Naive thymus-derived CD8-positive, alpha-beta T cell (primary cell): ENCODE results near the gene DIP2C. TPM values are rescaled to one million over a fixed set of nuclear protein-coding genes. Genes with fewer than 3 reads are reported as not detected.
A peak's percentile ranks its signal among the peaks of the same experiment; 100 is the strongest.
"Not testable (repeated sequence)": the region's sequence is repeated elsewhere in the genome, so short reads cannot be mapped to it uniquely, and the experiment has no call there.

Source experiments
- ATAC-seq, 2 donors: fragments of 150-1000 bp; cut with Tn5 transposase in 1 of 2; sonication (Bioruptor Pico), chemical (Tn5 transposase) in 1 of 2; 1 replicate in 1 of 2; 2 replicates in 1 of 2; pipeline ENCODE4 v1.10.0; 2021; ENCODE audit warnings: mild to moderate bottlenecking in 2 of 2, moderate library complexity in 2 of 2
- POLR2A ChIA-PET: fragments of 350-600 bp; sonication (Branson Sonifier 250); formaldehyde crosslinking; loops from one replicate; lab custom pipeline; 2021; ENCODE audit warnings: antibody characterized with exemption; lab: Charles Lee
- DNase-seq, 10 donors: peaks; one replicate each; pipeline versions ENCODE4 v3.0.0 to v3.0.0-alpha.2; 2020 to 2022
- H3K27ac Mint-ChIP-seq, 10 donors: one replicate each; pipeline ENCODE4 v1.8.0; 2020 to 2022; ENCODE audit warnings: mild to moderate bottlenecking in 10 of 10, mixed read lengths in 10 of 10, moderate library complexity in 4 of 10, inconsistent platforms in 1 of 10
- H3K27me3 Mint-ChIP-seq, 5 donors: one replicate each; pipeline ENCODE4 v1.8.0; 2021 to 2022; ENCODE audit warnings: mixed read lengths in 5 of 5
- H3K36me3 Mint-ChIP-seq, 3 donors: one replicate each; pipeline ENCODE4 v1.8.0; 2020 to 2022; ENCODE audit warnings: mixed read lengths in 3 of 3, mild to moderate bottlenecking in 2 of 3, inconsistent platforms in 1 of 3
- H3K4me1 Mint-ChIP-seq, 4 donors: one replicate each; pipeline ENCODE4 v1.8.0; 2021 to 2022; ENCODE audit warnings: mixed read lengths in 4 of 4
- H3K4me3 Mint-ChIP-seq, 10 donors: one replicate each; pipeline ENCODE4 v1.8.0; 2020 to 2022; ENCODE audit warnings: mild to moderate bottlenecking in 10 of 10, mixed read lengths in 10 of 10, moderate library complexity in 6 of 10, inconsistent platforms in 1 of 10
- H3K9me3 Mint-ChIP-seq, 9 donors: one replicate each; pipeline ENCODE4 v1.8.0; 2020 to 2022; ENCODE audit warnings: mixed read lengths in 9 of 9, mild to moderate bottlenecking in 3 of 9, inconsistent platforms in 1 of 9, moderate library complexity in 1 of 9
- polyA plus RNA-seq, 3 donors: library from polyadenylated mRNA; unstranded; fragments of 300-500 nt; fragmentation: Illumina TruSeq; gene quantifications; one replicate each; pipeline ENCODE4 v1.2.3, GENCODE V29; 2021
- total RNA-seq, 8 experiments: library from RNA in 2 of 8; stranded (reverse) in 2 of 8; gene quantifications; one replicate each; pipeline ENCODE4 v1.2.3 and lab custom pipeline; 2021 to 2026

Gene DIP2C
- total and polyA plus RNA-seq, 5 experiments from 2014 or later: 0.32 to 3.9 (median 1.2) TPM

GRCh38 chr10:449331-449730 lies 240.1 kb downstream of the DIP2C start:
- not testable (repeated sequence) for H3K36me3 Mint-ChIP-seq, H3K27me3 Mint-ChIP-seq, DNase-seq, ATAC-seq, H3K9me3 Mint-ChIP-seq
- POLR2A ChIA-PET: interaction anchor here (2.8 kb wide), 1 partner anchor 21 kb away, joined by 22 read pairs; no protein-coding TSS in a partner anchor
- Mint-ChIP-seq H3K4me1 (peaks cover 33 to 83% (median 55%) of the 10 kb centered on the region in 4 donors), H3K4me3 (peak overlapping the region in 4 of 10 donors; percentile 31 to 64 (median 42)), H3K27ac (peak overlapping the region; percentile 14 to 89 (median 81))

- H3K27me3 Mint-ChIP-seq: peaks cover 0 to 29% (median 4%) of the 10 kb centered on the region in 5 donors
- H3K9me3 Mint-ChIP-seq: peaks cover 0 to 10% (median 0%) of the 10 kb centered on the region in 9 donors
- peaks cover 0 to 34% (median 10%) of the 10 kb centered on the region in 4 donors for H3K4me1 Mint-ChIP-seq
- H3K27ac Mint-ChIP-seq: no peak overlapping the region
- peaks cover 0 to 24% (median 17%) of the 10 kb centered on the region in 3 donors for H3K36me3 Mint-ChIP-seq
- POLR2A ChIA-PET: no interaction called here
- DNase-seq (no peak), ATAC-seq (no peak)
- H3K4me3 Mint-ChIP-seq: no peak overlapping the region
These were observed 246.0 kb downstream of the DIP2C start for GRCh38 chr10:443459-443858.

- peaks cover 3 to 26% (median 21%) of the 10 kb centered on the region in 3 donors for H3K36me3 Mint-ChIP-seq
- peaks cover 0 to 10% (median 0%) of the 10 kb centered on the region in 9 donors for H3K9me3 Mint-ChIP-seq
- H3K27ac Mint-ChIP-seq: no peak overlapping the region
- H3K4me3 Mint-ChIP-seq: no peak overlapping the region
- peaks cover 3 to 34% (median 7%) of the 10 kb centered on the region in 5 donors for H3K27me3 Mint-ChIP-seq
- POLR2A ChIA-PET: no interaction called here
- no peak for DNase-seq
- no peak for ATAC-seq
- H3K4me1 Mint-ChIP-seq: peaks cover 11 to 39% (median 17%) of the 10 kb centered on the region in 4 donors
These were observed 247.3 kb downstream of the DIP2C start for GRCh38 chr10:442209-442608.

GRCh38 chr10:441659-442058 lies 247.8 kb downstream of the DIP2C start:
- H3K4me3 Mint-ChIP-seq: no peak overlapping the region
- H3K9me3 Mint-ChIP-seq: peaks cover 0 to 10% (median 0%) of the 10 kb centered on the region in 9 donors
- DNase-seq: no peak
- peaks cover 4 to 37% (median 8%) of the 10 kb centered on the region in 5 donors for H3K27me3 Mint-ChIP-seq
- H3K27ac Mint-ChIP-seq: no peak overlapping the region
- peaks cover 11 to 34% (median 21%) of the 10 kb centered on the region in 4 donors for H3K4me1 Mint-ChIP-seq
- POLR2A ChIA-PET: no interaction called here
- peaks cover 5 to 26% (median 23%) of the 10 kb centered on the region in 3 donors for H3K36me3 Mint-ChIP-seq
- no peak for ATAC-seq

- POLR2A ChIA-PET: no interaction called here
These were observed 249.3 kb downstream of the DIP2C start for GRCh38 chr10:440127-440526.

GRCh38 chr10:437698-438490 lies 251.6 kb downstream of the DIP2C start:
- Mint-ChIP-seq H3K27ac (peak overlapping the region in 4 of 10 donors; percentile 19 to 80 (median 58)), H3K27me3 (peaks cover 3 to 17% (median 4%) of the 10 kb centered on the region in 5 donors), H3K9me3 (no peaks in the 10 kb centered on the region), H3K4me3 (peak overlapping the region in 7 of 10 donors; percentile 21 to 68 (median 53)), H3K4me1 (peaks cover 26 to 37% (median 29%) of the 10 kb centered on the region in 4 donors), H3K36me3 (peaks cover 5 to 26% (median 26%) of the 10 kb centered on the region in 3 donors)
- ATAC-seq: no peak
- DNase-seq: peak in 2 of 10 donors; percentile 9 to 23
- POLR2A ChIA-PET: interaction anchor here (1.2 kb wide), 1 partner anchor 47 kb away, joined by 3 read pairs; no protein-coding TSS in a partner anchor

More at GRCh38 chr10:440127-440526, 249.3 kb downstream of the DIP2C start:
- H3K4me1 Mint-ChIP-seq: peaks cover 15 to 27% (median 22%) of the 10 kb centered on the region in 4 donors
- peaks cover 0 to 10% (median 0%) of the 10 kb centered on the region in 9 donors for H3K9me3 Mint-ChIP-seq
- no peak for ATAC-seq
- no peak overlapping the region for H3K27ac Mint-ChIP-seq
- peaks cover 4 to 37% (median 8%) of the 10 kb centered on the region in 5 donors for H3K27me3 Mint-ChIP-seq
- peaks cover 5 to 26% (median 24%) of the 10 kb centered on the region in 3 donors for H3K36me3 Mint-ChIP-seq
- DNase-seq: no peak
- H3K4me3 Mint-ChIP-seq: no peak overlapping the region

GRCh38 chr10:436911-437665 lies 252.4 kb downstream of the DIP2C start:
- POLR2A ChIA-PET: interaction anchor here (0.5 to 1.9 kb wide), 2 partner anchors 14 to 106 kb away, joined by 3 to 8 read pairs; no protein-coding TSS in a partner anchor
- peak overlapping the region in 8 of 10 donors; percentile 24 to 68 (median 52) for H3K4me3 Mint-ChIP-seq
- H3K27ac Mint-ChIP-seq: peak overlapping the region in 5 of 10 donors; percentile 57 to 80 (median 59)
- peaks cover 3 to 15% (median 4%) of the 10 kb centered on the region in 5 donors for H3K27me3 Mint-ChIP-seq
- ATAC-seq: peak in 1 of 2 donors; percentile 40
- DNase-seq: no peak
- peaks cover 0 to 3% (median 0%) of the 10 kb centered on the region in 9 donors for H3K9me3 Mint-ChIP-seq
- peaks cover 5 to 26% (median 24%) of the 10 kb centered on the region in 3 donors for H3K36me3 Mint-ChIP-seq
- H3K4me1 Mint-ChIP-seq: peaks cover 26 to 37% (median 29%) of the 10 kb centered on the region in 4 donors

- no peak for DNase-seq
- ATAC-seq: no peak
- Mint-ChIP-seq H3K4me3 (peak overlapping the region in 2 of 10 donors; percentile 41 to 49), H3K27me3 (peaks cover 3 to 15% (median 4%) of the 10 kb centered on the region in 5 donors), H3K27ac (no peak overlapping the region), H3K36me3 (peaks cover 5 to 30% (median 21%) of the 10 kb centered on the region in 3 donors), H3K4me1 (peaks cover 26 to 37% (median 30%) of the 10 kb centered on the region in 4 donors), H3K9me3 (peaks cover 0 to 8% (median 2%) of the 10 kb centered on the region in 9 donors)
- POLR2A ChIA-PET: interaction anchor here (0.5 to 1.9 kb wide), 2 partner anchors 15 to 105 kb away, joined by 3 to 8 read pairs; no protein-coding TSS in a partner anchor
These were observed 253.3 kb downstream of the DIP2C start for GRCh38 chr10:436013-436697.

GRCh38 chr10:435397-435796 lies 254.1 kb downstream of the DIP2C start:
- POLR2A ChIA-PET: interaction anchor here (1.9 kb wide), 1 partner anchor 16 kb away, joined by 8 read pairs; no protein-coding TSS in a partner anchor
- peaks cover 0 to 8% (median 2%) of the 10 kb centered on the region in 9 donors for H3K9me3 Mint-ChIP-seq
- peaks cover 3 to 15% (median 4%) of the 10 kb centered on the region in 5 donors for H3K27me3 Mint-ChIP-seq
- peaks cover 5 to 28% (median 17%) of the 10 kb centered on the region in 3 donors for H3K36me3 Mint-ChIP-seq
- H3K4me3 Mint-ChIP-seq: peak overlapping the region in 9 of 10 donors; percentile 15 to 83 (median 65)
- DNase-seq (no peak), ATAC-seq (no peak)
- peaks cover 26 to 37% (median 30%) of the 10 kb centered on the region in 4 donors for H3K4me1 Mint-ChIP-seq
- H3K27ac Mint-ChIP-seq: no peak overlapping the region

- Mint-ChIP-seq H3K27ac (no peak overlapping the region), H3K36me3 (peaks cover 0 to 11% (median 0%) of the 10 kb centered on the region in 3 donors), H3K27me3 (peaks cover 0 to 2% (median 0%) of the 10 kb centered on the region in 5 donors), H3K9me3 (peaks cover 0 to 8% (median 2%) of the 10 kb centered on the region in 9 donors), H3K4me1 (peaks cover 12 to 22% (median 17%) of the 10 kb centered on the region in 4 donors), H3K4me3 (no peak overlapping the region)
- POLR2A ChIA-PET: no interaction called here
- no peak for DNase-seq
- ATAC-seq: no peak
These were observed 259.8 kb downstream of the DIP2C start for GRCh38 chr10:429696-430095.

GRCh38 chr10:427761-428519 lies 261.5 kb downstream of the DIP2C start:
- Mint-ChIP-seq H3K4me3 (no peak overlapping the region), H3K27ac (peak overlapping the region in 1 of 10 donors; percentile 2), H3K27me3 (peaks cover 0 to 2% (median 0%) of the 10 kb centered on the region in 5 donors), H3K9me3 (peaks cover 0 to 8% (median 2%) of the 10 kb centered on the region in 9 donors), H3K4me1 (peaks cover 4 to 16% (median 11%) of the 10 kb centered on the region in 4 donors), H3K36me3 (peaks cover 0 to 9% (median 0%) of the 10 kb centered on the region in 3 donors)
- ATAC-seq (no peak), DNase-seq (no peak)
- POLR2A ChIA-PET: no interaction called here
